HepG2 (cell line): ENCODE data around the gene PIP5KL1.

ENCODE experiments used
- ESRRA ChIP-seq: sonication (generic); formaldehyde crosslinking; IDR thresholded peaks from 2 replicates; pipeline ENCODE4 v1.5.1; 2020; ENCODE audit warnings: mild to moderate bottlenecking, low read depth, missing genetic modification reagents
- KDM5B ChIP-seq: sonication (generic); formaldehyde crosslinking; IDR thresholded peaks from 2 replicates; pipeline ENCODE4 v1.4.0; 2020; ENCODE audit warnings: missing genetic modification reagents, mild to moderate bottlenecking, borderline replicate concordance
- KLF11 ChIP-seq: IDR thresholded peaks from 2 replicates; pipeline ENCODE4 v1.6.1; 2016; ENCODE audit warnings: missing compliant biosample characterization
- NCOR1 ChIP-seq: fragments of 200-600 bp; sonication (generic); IDR thresholded peaks from 2 replicates; pipeline ENCODE4 v1.7.0; 2017; ENCODE audit warnings: antibody characterized with exemption, low read length, borderline replicate concordance
- RFX5 ChIP-seq: IDR thresholded peaks from 2 replicates; pipeline ENCODE4 v1.6.1; 2011; ENCODE audit warnings: low read depth, low read length, improper control_type of control experiment
- SP2 ChIP-seq: sonication (generic); formaldehyde crosslinking; IDR thresholded peaks from 2 replicates; pipeline ENCODE4 v1.5.1; 2020; ENCODE audit warnings: mild to moderate bottlenecking, missing genetic modification reagents
- TCF7L2 ChIP-seq: IDR thresholded peaks from 2 replicates; pipeline ENCODE4 v1.6.1; 2011; ENCODE audit warnings: mild to moderate bottlenecking, low read depth, low read length, moderate library complexity
- ZBTB33 ChIP-seq: sonication (generic); formaldehyde crosslinking; IDR thresholded peaks from 2 replicates; pipeline ENCODE4 v1.4.0; 2020; ENCODE audit warnings: missing genetic modification reagents
- ZNF138 ChIP-seq: sonication (generic); formaldehyde crosslinking; IDR thresholded peaks from 2 replicates; pipeline ENCODE4 v1.5.0; 2020; ENCODE audit warnings: mild to moderate bottlenecking, low read depth, missing genetic modification reagents
- TF ChIP-seq, protein P1 (sequence below): sonication (generic); formaldehyde crosslinking; IDR thresholded peaks from 2 replicates; pipeline ENCODE4 v1.4.0; 2020; ENCODE audit warnings: missing genetic modification reagents

DNA sequence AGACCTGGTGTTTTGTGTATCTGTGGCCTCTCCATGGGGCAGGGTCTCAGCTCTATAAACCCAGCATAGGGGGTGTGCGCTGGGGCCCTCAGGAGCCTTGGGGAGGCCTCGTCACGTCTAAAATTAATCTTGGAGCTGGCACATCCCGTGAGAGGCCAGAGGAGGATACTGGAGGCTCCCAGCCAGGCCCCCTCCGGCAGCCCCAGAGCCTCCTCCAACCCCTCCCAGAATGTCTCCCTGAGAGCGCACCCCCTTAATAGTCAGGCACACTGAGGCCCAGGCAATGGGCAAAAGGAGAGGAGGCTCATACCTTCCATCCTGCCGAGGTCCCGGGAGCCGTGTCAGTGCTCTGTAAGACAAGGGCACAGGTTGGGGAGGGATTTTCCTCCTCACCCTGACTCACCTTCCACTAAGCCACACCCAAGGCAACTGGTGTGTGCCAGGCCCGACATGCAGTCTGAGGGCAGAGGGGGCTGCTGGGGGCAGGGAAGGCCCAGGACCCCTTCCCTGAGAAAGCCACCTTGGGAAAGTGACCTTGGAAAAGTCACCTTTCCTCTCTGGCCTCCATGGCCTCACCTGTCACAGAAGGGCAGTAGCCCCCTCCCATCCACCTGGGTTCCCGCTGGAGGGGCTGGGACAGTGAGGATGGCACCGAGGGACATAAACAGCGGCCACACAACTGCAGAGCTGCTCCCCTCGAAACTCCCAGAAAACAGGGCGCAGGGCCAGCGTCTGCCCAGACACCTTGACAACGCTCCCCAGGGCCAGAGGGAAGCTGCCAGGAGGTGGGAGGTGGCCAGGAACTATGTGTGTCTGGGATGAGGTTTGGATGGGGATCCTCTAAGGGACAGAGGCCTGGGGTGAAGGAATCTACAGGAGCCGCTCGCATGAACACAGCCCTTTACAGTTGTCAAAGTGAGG, 56.0 kb downstream of the PIP5KL1 start:
- no peak for TF ChIP-seq ESRRA (CRISPR knock-in tag)
- TF ChIP-seq KLF11 (CRISPR knock-in tag), result no peak
- TF ChIP-seq NCOR1, result no peak
- TF ChIP-seq RFX5, result no peak
- TF ChIP-seq, protein P1, sequence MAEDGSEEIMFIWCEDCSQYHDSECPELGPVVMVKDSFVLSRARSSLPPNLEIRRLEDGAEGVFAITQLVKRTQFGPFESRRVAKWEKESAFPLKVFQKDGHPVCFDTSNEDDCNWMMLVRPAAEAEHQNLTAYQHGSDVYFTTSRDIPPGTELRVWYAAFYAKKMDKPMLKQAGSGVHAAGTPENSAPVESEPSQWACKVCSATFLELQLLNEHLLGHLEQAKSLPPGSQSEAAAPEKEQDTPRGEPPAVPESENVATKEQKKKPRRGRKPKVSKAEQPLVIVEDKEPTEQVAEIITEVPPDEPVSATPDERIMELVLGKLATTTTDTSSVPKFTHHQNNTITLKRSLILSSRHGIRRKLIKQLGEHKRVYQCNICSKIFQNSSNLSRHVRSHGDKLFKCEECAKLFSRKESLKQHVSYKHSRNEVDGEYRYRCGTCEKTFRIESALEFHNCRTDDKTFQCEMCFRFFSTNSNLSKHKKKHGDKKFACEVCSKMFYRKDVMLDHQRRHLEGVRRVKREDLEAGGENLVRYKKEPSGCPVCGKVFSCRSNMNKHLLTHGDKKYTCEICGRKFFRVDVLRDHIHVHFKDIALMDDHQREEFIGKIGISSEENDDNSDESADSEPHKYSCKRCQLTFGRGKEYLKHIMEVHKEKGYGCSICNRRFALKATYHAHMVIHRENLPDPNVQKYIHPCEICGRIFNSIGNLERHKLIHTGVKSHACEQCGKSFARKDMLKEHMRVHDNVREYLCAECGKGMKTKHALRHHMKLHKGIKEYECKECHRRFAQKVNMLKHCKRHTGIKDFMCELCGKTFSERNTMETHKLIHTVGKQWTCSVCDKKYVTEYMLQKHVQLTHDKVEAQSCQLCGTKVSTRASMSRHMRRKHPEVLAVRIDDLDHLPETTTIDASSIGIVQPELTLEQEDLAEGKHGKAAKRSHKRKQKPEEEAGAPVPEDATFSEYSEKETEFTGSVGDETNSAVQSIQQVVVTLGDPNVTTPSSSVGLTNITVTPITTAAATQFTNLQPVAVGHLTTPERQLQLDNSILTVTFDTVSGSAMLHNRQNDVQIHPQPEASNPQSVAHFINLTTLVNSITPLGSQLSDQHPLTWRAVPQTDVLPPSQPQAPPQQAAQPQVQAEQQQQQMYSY (CRISPR knock-in tag), result no peak
- no peak for TF ChIP-seq TCF7L2
- no peak for TF ChIP-seq ZBTB33 (CRISPR knock-in tag)
- no peak for TF ChIP-seq SP2 (CRISPR knock-in tag)
- no peak for TF ChIP-seq KDM5B
- TF ChIP-seq ZNF138, result no peak
